ENCODE data around the gene PAEP.

The PAEP gene

GRCh38 chr9:135591506-135592330, 30.2 kb downstream of the PAEP start:
- no peak for DNase-seq (ENCODE audit: low read depth in 3 of 3, low spot score in 1 of 3)

DNA sequence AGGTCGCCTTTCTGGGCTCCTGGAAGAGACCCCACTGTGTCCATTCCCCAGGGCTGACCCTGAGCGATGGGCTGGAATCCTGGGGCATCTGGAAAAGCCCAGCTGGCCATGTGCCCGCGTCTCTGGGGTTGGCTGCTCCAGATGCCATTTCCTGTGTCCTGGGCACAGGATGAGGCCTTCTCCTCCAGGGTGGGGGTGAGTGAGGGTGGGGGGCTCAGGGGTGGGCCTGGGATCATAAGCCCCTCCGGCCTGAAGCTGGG, 30.7 kb downstream of the PAEP start:
- DNase-seq (ENCODE audit: low read depth in 3 of 3, low spot score in 1 of 3) = no peak

DNA sequence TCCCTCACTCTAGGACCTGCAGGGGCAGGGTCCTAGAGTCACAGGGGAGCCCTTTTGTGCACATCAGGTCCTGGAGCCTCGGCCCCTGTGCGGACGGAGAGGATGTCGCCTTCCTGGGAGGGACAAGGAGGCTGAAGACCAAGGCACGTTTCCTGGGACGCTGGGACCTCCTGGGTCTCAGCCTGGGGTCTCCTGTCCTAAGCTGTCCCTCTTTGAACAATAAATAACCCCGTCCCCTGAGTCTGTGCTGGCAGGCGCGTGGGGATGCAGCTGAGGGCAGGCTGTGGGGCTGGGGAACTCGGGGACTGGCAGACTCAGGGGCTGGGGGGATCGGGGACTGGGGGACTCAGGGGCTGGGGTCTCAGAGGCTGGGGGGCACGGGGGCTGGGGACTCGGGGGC, 31.1 kb downstream of the PAEP start:
- DNase-seq (ENCODE audit: low read depth in 3 of 3, low spot score in 1 of 3) = no peak

GRCh38 chr9:135596211-135596610, 34.7 kb downstream of the PAEP start:
- no peak for DNase-seq (ENCODE audit: low read depth in 3 of 3, low spot score in 1 of 3)

- no peak for DNase-seq (ENCODE audit: low read depth in 3 of 3, low spot score in 1 of 3)
These were observed 38.8 kb downstream of the PAEP start for GRCh38 chr9:135600296-135600817.

DNA sequence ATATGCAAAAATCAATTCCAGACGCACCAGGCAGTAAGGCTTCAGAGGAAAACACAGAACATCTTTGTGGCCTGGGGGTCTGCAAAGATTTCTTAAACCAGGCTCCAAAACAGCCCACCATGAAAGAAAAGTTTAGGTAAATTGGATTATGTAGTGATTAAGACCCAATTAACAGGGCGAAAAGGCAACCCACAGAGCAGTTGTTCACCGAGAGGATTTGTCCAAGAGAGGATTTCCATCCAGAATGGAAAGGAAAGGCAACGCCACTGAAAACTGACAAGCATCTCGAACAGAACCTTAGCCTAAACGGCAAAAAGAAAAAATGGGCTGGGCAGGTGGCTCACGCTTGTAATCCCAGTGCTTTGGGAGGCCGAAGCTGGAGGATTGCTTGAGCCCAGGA, 40.4 kb downstream of the PAEP start:
- DNase-seq (ENCODE audit: low read depth in 3 of 3, low spot score in 1 of 3) = no peak

- DNase-seq (ENCODE audit: low read depth in 3 of 3, low spot score in 1 of 3) = peak in 2 of 3 donors; percentile 17 to 48
These were observed 41.4 kb downstream of the PAEP start for GRCh38 chr9:135602789-135603481.

- DNase-seq (ENCODE audit: low read depth in 3 of 3, low spot score in 1 of 3) = no peak
These were observed 43.1 kb downstream of the PAEP start for GRCh38 chr9:135604437-135605237.

- no peak for DNase-seq (ENCODE audit: low read depth in 3 of 3, low spot score in 1 of 3)
These were observed 43.8 kb downstream of the PAEP start for GRCh38 chr9:135605238-135605781.

GRCh38 chr9:135606885-135607259, 45.3 kb downstream of the PAEP start:
- no peak for DNase-seq (ENCODE audit: low read depth in 3 of 3, low spot score in 1 of 3)

GRCh38 chr9:135607401-135608293, 46.1 kb downstream of the PAEP start:
- DNase-seq (ENCODE audit: low read depth in 3 of 3, low spot score in 1 of 3) = no peak

DNA sequence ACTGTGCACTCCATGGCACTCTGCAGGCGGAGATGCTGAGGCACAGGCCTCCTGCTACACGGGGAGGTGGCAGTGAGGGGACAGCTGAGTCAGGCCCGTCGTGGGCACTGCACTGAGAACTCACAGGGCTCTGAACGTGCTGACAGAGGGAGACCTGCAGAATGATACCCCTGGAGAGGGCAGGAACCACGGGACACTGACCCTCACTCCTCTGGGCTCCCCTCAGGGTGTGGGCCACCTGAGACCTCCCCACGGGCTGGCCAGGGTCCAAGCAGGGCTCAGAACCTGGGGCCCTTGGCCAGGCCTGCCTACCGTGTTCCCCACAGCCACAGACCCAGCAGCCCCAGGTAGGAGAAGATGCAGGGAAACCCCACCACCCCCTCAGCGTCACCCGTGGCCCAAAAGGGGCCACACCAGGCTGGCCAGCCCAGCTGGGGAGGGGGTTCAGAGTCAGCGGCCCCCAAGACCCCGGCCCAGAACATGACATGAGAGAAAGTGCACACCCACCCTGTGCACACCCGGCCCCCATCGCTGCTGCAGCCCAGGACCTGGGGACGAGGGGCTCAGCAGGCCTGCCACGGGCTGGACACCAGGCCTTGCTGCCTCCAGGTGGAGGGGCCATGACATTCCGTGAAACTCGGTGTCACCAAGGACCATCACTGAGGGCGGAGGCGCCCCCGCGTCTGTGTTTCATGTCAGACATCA, 46.9 kb downstream of the PAEP start:
- no peak for DNase-seq (ENCODE audit: low read depth in 3 of 3, low spot score in 1 of 3)

DNA sequence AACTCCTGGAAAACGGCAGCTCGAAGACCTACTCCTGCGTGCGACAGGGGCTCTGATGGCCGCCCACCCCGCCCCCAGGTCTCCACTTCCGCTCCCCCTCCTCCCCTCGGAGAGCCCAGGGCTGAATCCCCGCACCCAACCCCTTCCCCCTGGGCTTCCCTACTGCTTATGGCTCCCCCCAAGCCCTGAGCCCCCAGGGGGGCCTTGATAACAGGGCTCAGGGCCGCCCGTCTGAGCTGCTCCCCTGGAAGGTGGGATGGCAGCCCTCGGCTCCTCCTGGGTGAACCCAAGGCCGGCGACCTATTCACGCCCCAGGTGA, 47.4 kb downstream of the PAEP start:
- DNase-seq (ENCODE audit: low read depth in 3 of 3, low spot score in 1 of 3) = no peak

GRCh38 chr9:135609366-135609955, 47.9 kb downstream of the PAEP start:
- DNase-seq (ENCODE audit: low read depth in 3 of 3, low spot score in 1 of 3) = no peak

DNA sequence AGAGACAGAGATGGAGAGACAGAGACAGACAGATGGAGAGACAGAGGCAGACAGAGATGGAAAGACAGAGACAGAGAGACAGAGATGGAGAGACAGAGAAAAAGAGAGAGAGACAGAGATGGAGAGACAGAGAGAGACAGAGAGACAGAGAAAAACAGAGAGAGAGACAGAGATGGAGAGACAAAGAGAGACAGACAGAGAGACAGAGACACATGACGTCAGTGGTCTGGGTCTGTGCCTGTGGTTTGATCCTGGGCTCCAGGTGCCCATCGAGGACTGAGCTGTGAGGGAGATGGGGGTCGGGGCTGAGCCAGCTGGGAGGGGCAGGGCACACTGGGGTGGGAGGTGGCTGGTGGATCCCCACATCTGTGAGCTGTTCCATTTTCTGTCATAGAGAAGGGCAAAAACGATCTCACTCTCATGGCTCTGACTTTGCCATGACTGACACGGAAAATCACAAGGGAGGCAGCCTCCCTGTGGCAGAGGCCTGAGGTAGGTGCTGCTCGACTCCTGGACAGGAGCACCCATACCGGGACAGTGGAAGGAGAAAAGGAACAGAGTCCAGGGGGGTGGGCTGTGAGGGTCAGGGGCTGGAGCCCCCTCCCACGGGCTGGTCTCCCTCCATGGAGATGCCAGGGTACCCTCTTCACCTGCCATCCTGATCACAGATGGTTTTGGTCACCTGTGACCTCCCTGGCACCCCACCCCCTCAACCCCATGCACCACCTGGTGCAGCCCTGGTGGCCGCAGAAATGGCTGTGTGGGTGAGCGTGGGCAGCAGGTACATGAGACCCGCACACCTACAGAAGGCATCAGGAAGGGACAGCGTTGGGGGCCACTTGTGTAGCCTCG, 49.0 kb downstream of the PAEP start:
- DNase-seq (ENCODE audit: low read depth in 3 of 3, low spot score in 1 of 3) = no peak

DNA sequence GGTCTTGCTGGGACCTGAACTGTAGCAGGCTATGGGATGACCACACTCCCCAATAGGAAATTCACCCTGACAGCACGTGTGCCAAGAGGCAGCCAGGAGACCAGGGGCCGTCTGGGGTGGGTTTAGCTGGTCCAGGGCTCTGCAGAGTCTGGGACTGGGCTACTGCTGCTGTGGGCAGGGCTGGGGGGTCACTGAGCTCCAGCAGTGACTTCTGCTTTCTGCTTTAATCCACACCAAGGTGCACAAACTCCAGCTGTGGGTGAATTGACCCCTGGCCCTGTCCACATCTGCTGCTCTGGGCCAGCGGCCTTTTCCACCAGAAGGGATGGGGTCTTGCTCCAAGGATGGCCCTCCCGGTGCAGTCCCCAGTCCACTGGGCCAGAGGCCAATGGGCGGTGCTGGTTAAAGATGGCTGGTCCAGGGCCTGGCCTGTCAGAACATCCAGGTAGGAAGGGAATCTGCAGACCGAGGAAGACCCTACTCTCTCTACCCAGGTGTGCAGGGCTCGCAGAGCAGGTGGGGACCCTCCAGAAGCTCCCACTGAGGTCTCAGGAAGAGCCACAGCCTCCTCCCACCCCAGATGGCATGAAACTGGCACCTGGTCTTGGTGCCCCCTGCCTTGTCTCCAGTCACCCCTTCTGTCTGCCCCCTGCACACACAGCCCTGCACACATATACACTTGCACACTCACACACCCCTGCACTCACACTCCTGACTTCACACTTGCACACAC, 49.8 kb downstream of the PAEP start:
- no peak for DNase-seq (ENCODE audit: low read depth in 3 of 3, low spot score in 1 of 3)

- DNase-seq (ENCODE audit: low read depth in 3 of 3, low spot score in 1 of 3) = no peak
These were observed 50.3 kb downstream of the PAEP start for GRCh38 chr9:135611875-135612209.

- DNase-seq (ENCODE audit: low read depth in 3 of 3, low spot score in 1 of 3) = no peak
These were observed 50.9 kb downstream of the PAEP start for GRCh38 chr9:135612437-135612836.
